Measurements from ENCODE around the gene PTPRN2. TPM values are rescaled to one million over a fixed set of nuclear protein-coding genes. Genes with fewer than 3 reads are reported as not detected.

The PTPRN2 gene
- total RNA-seq, 1 donor from 2014 or later = 1.8 TPM

DNA sequence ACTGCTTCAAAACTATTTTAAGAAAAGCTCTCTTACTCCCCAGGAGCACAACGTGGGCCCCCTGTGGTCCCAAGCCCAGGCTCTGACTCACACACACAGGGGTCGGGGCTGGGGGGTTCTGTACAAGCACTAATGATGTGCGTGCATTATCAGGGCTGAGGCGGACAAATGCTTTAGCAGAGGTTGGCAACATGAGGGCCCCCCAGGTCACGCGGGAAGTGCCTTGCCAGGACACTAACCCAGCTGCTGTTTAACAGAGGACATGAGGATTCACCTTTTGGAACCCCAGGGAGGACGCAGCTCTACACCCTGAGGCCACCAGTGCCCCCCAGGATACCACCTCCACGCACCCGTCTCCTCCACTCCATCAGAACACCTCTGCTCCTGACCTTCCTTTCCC is 908.0 kb downstream of the PTPRN2 start:
- intact Hi-C loops (cut with micrococcal nuclease) = loop anchor here (10.0 kb wide), 1 partner anchor 675 kb away; no protein-coding TSS in a partner anchor
- CTCF ChIA-PET = no interaction called here
- Mint-ChIP-seq H3K9me3 (no peaks in the 10 kb centered on the region), H3K4me1 (no peaks in the 10 kb centered on the region), H3K27me3 (peaks cover 62% of the 10 kb centered on the region), H3K27ac (no peak overlapping the region), H3K36me3 (ENCODE audit: low read depth) (no peaks in the 10 kb centered on the region), H3K4me3 (no peak overlapping the region)
- POLR2A ChIA-PET = no interaction called here
- no peak for ATAC-seq (ENCODE audit: low read depth)
- no peak for TF ChIP-seq CTCF (IDR thresholded peaks at IDR 0.05)
- DNase-seq = no peak

GRCh38 chr7:157678501-157678900 is 909.1 kb downstream of the PTPRN2 start:
- no peak for TF ChIP-seq CTCF (IDR thresholded peaks at IDR 0.05)
- no peak for DNase-seq
- no peaks in the 10 kb centered on the region for H3K36me3 Mint-ChIP-seq (ENCODE audit: low read depth)
- H3K4me3 Mint-ChIP-seq = no peak overlapping the region
- intact Hi-C loops (cut with micrococcal nuclease) = no loop called here
- H3K4me1 Mint-ChIP-seq = no peaks in the 10 kb centered on the region
- ATAC-seq (ENCODE audit: low read depth) = no peak
- no peaks in the 10 kb centered on the region for H3K9me3 Mint-ChIP-seq
- peaks cover 59% of the 10 kb centered on the region for H3K27me3 Mint-ChIP-seq
- ChIA-PET POLR2A (no interaction called here), CTCF (no interaction called here)
- no peak overlapping the region for H3K27ac Mint-ChIP-seq

DNA sequence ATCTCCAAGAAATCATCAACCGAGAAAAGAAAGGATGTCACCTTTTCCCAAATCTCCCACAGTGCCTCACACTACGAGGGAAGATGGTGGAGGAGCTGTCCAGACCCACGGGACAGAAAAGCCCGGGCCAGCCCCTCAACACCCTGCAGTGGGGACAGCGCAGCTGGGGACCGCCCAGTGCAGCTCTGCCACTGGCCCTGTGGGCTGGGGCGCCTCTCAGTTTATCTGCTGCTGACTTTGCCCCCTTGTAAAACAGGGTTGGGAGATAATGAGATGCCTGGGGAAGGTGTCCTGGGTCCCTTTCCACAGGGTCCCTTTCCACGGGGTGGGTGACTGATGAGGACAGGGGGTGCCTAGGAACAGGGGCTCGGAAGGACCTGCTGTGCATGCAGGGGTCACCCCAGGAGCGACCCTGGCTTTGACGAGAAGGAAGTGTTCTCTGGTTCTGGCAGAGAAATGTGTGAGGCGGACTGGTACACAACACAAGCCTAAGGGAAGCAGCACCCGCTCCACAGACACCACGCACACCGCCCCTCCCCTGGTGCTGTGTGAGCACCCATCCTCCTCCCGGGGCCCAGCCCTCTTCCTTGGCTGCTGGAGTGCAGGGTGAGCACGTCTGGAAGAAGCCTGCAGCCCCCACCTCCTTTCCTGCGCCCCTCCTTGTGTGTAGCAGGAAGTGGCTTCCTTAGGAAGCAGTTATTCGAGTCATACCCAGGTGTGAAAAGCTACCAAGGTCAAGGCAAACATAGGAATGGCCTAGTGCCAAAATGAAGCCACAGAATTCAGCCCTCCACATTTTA is 911.0 kb downstream of the PTPRN2 start:
- intact Hi-C loops (cut with micrococcal nuclease) = no loop called here
- ATAC-seq (ENCODE audit: low read depth) (no peak), DNase-seq (no peak)
- no peak overlapping the region for H3K27ac Mint-ChIP-seq
- ChIA-PET POLR2A (no interaction called here), CTCF (no interaction called here)
- no peaks in the 10 kb centered on the region for H3K9me3 Mint-ChIP-seq
- no peak for TF ChIP-seq CTCF (IDR thresholded peaks at IDR 0.05)
- no peak overlapping the region for H3K4me3 Mint-ChIP-seq
- no peaks in the 10 kb centered on the region for H3K4me1 Mint-ChIP-seq
- H3K36me3 Mint-ChIP-seq (ENCODE audit: low read depth) = no peaks in the 10 kb centered on the region
- peaks cover 50% of the 10 kb centered on the region for H3K27me3 Mint-ChIP-seq

GRCh38 chr7:157676001-157676400 is 911.6 kb downstream of the PTPRN2 start:
- H3K9me3 Mint-ChIP-seq = no peaks in the 10 kb centered on the region
- no peak overlapping the region for H3K4me3 Mint-ChIP-seq
- no peak for TF ChIP-seq CTCF (IDR thresholded peaks at IDR 0.05)
- no peaks in the 10 kb centered on the region for H3K36me3 Mint-ChIP-seq (ENCODE audit: low read depth)
- intact Hi-C loops (cut with micrococcal nuclease) = no loop called here
- ChIA-PET POLR2A (no interaction called here), CTCF (no interaction called here)
- ATAC-seq (ENCODE audit: low read depth) = no peak
- no peak overlapping the region for H3K27ac Mint-ChIP-seq
- H3K4me1 Mint-ChIP-seq = no peaks in the 10 kb centered on the region
- peaks cover 48% of the 10 kb centered on the region for H3K27me3 Mint-ChIP-seq
- DNase-seq = no peak

- H3K9me3 Mint-ChIP-seq = no peaks in the 10 kb centered on the region
- no peak overlapping the region for H3K4me3 Mint-ChIP-seq
- H3K4me1 Mint-ChIP-seq = no peaks in the 10 kb centered on the region
- H3K36me3 Mint-ChIP-seq (ENCODE audit: low read depth) = no peaks in the 10 kb centered on the region
- DNase-seq (no peak), ATAC-seq (ENCODE audit: low read depth) (no peak)
- ChIA-PET CTCF (no interaction called here), POLR2A (no interaction called here)
- intact Hi-C loops (cut with micrococcal nuclease) = no loop called here
- H3K27ac Mint-ChIP-seq = no peak overlapping the region
- no peak for TF ChIP-seq CTCF (IDR thresholded peaks at IDR 0.05)
- peaks cover 49% of the 10 kb centered on the region for H3K27me3 Mint-ChIP-seq
Measured at GRCh38 chr7:157675427-157675927, 912.1 kb downstream of the PTPRN2 start.
